ENCODE results near the gene MAFB. TPM values are rescaled to one million over a fixed set of nuclear protein-coding genes. Genes with fewer than 3 reads are reported as not detected.

MAFB gene
- total and polyA plus RNA-seq, 9 of the 15 experiments (the other 6 are each of a cell fraction or from before 2014, with no cell fraction given): 0.04 TPM; not detected in 8

- in situ Hi-C loops (cut with MboI) (no loop called here), intact Hi-C loops (cut with micrococcal nuclease) (no loop called here)
- Histone ChIP-seq H3K9me1 (ENCODE audit: control insufficient read depth, insufficient read depth, low read length) (no peaks in the 10 kb centered on the region), H3K27me3 (ENCODE audit: control insufficient read depth in 2 of 2, insufficient read depth in 2 of 2, low read length in 2 of 2) (peaks cover 0 to 19% of the 10 kb centered on the region in 2 experiments; a peak in 2 of 5 replicates), H3K79me2 (ENCODE audit: control insufficient read depth, insufficient read depth, low read length) (no peaks in the 10 kb centered on the region), H3K4me3 (no peak overlapping the region), H3K4me2 (ENCODE audit: insufficient read depth, low read length) (no peak overlapping the region), H3K4me1 (replicated peaks in 1 of 2; ENCODE audit: control insufficient read depth in 2 of 2, insufficient read depth in 2 of 2, low read length in 2 of 2) (no peaks in the 10 kb centered on the region), H3K9me3 (replicated peaks; ENCODE audit: control insufficient read depth, insufficient read depth, low read depth, low read length) (no peaks in the 10 kb centered on the region), H2AFZ (ENCODE audit: low read depth, low read length) (no peak overlapping the region), H3K27ac (ENCODE audit: extremely low read depth, low read depth, low read length) (no peak overlapping the region), H3K36me3 (ENCODE audit: control insufficient read depth, insufficient read depth, low read length) (no peaks in the 10 kb centered on the region), H4K20me1 (replicated peaks; ENCODE audit: control insufficient read depth, insufficient read depth, low read length) (no peaks in the 10 kb centered on the region; the same call in 1 of the 2 replicates), H3K9ac (ENCODE audit: insufficient read depth in 1 of 2, low read depth in 2 of 2, low read length in 2 of 2) (no peak overlapping the region)
- 0% methylated on average over 7 of the region's 8 CpGs for WGBS (ENCODE audit: insufficient coverage, low coverage, missing lambda C conversion rate)
- CTCF ChIA-PET (ENCODE audit: low intra/inter-chr PET ratio): no interaction called here
- DNase-seq (ENCODE audit: extremely low read depth in 1 of 4, low spot score in 3 of 4) (no peak), FAIRE-seq (no peak), ATAC-seq (no peak)
- TF ChIP-seq RNF2 (IDR thresholded peaks at IDR 0.05): no peak
- BruUV-seq (replicated peaks): no TSS peak
- POLR2A ChIA-PET: interaction anchor here (1.0 kb wide), 1 partner anchor 16 kb away, joined by 4 read pairs; no protein-coding TSS in a partner anchor
Measured at GRCh38 chr20:40646361-40646760, 42.7 kb downstream of the MAFB start.

DNA sequence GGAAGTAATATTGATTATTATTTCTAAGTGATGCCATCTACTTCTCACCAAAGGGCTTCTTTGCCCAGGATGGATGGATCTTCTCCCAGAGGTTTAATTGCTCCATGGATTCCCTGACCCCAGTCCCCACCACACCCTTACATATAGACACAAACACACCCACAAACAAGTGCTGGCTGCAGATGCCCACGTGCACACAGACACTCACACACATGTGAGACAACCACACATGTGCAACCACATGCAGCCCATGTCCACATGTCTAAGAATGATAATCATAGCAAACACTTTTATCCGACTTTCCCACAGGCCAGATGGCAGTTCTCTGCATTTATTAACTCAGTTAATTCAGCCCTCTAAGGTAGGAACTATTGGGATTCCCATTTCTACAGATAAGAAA lies 44.2 kb downstream of the MAFB start:
- Histone ChIP-seq H3K27ac (ENCODE audit: extremely low read depth, low read depth, low read length) (no peak overlapping the region), H4K20me1 (replicated peaks; ENCODE audit: control insufficient read depth, insufficient read depth, low read length) (no peaks in the 10 kb centered on the region; the same call in 1 of the 2 replicates), H3K27me3 (ENCODE audit: control insufficient read depth in 2 of 2, insufficient read depth in 2 of 2, low read length in 2 of 2) (peaks cover 0 to 19% of the 10 kb centered on the region in 2 experiments; a peak in 2 of 5 replicates), H3K36me3 (ENCODE audit: control insufficient read depth, insufficient read depth, low read length) (no peaks in the 10 kb centered on the region), H3K9me1 (ENCODE audit: control insufficient read depth, insufficient read depth, low read length) (no peaks in the 10 kb centered on the region), H3K4me1 (replicated peaks in 1 of 2; ENCODE audit: control insufficient read depth in 2 of 2, insufficient read depth in 2 of 2, low read length in 2 of 2) (no peaks in the 10 kb centered on the region), H3K9me3 (replicated peaks; ENCODE audit: control insufficient read depth, insufficient read depth, low read depth, low read length) (no peaks in the 10 kb centered on the region), H3K4me3 (no peak overlapping the region), H3K4me2 (ENCODE audit: insufficient read depth, low read length) (no peak overlapping the region), H2AFZ (ENCODE audit: low read depth, low read length) (no peak overlapping the region), H3K79me2 (ENCODE audit: control insufficient read depth, insufficient read depth, low read length) (no peaks in the 10 kb centered on the region), H3K9ac (ENCODE audit: insufficient read depth in 1 of 2, low read depth in 2 of 2, low read length in 2 of 2) (no peak overlapping the region)
- FAIRE-seq (no peak), DNase-seq (ENCODE audit: extremely low read depth in 1 of 4, low spot score in 3 of 4) (no peak), ATAC-seq (no peak)
- ChIA-PET POLR2A (no interaction called here), CTCF (ENCODE audit: low intra/inter-chr PET ratio) (no interaction called here)
- no peak for TF ChIP-seq ZNF24 (IDR thresholded peaks at IDR 0.05)
- 0% methylated on average over 2 of the region's 2 CpGs for WGBS (ENCODE audit: insufficient coverage, low coverage, missing lambda C conversion rate)
- in situ Hi-C loops (cut with MboI): no loop called here
- intact Hi-C loops (cut with micrococcal nuclease): no loop called here
- BruUV-seq (replicated peaks): no TSS peak
